Kidney capillary endothelial cell (primary cell): Measurements from ENCODE around the gene LIN52.

ENCODE experiments used
- DNase-seq: peaks from one replicate; pipeline ENCODE4 v3.0.0-alpha.2; 2018; ENCODE audit warnings: low spot score

LIN52 gene, protein sequence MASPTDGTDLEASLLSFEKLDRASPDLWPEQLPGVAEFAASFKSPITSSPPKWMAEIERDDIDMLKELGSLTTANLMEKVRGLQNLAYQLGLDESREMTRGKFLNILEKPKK

DNA sequence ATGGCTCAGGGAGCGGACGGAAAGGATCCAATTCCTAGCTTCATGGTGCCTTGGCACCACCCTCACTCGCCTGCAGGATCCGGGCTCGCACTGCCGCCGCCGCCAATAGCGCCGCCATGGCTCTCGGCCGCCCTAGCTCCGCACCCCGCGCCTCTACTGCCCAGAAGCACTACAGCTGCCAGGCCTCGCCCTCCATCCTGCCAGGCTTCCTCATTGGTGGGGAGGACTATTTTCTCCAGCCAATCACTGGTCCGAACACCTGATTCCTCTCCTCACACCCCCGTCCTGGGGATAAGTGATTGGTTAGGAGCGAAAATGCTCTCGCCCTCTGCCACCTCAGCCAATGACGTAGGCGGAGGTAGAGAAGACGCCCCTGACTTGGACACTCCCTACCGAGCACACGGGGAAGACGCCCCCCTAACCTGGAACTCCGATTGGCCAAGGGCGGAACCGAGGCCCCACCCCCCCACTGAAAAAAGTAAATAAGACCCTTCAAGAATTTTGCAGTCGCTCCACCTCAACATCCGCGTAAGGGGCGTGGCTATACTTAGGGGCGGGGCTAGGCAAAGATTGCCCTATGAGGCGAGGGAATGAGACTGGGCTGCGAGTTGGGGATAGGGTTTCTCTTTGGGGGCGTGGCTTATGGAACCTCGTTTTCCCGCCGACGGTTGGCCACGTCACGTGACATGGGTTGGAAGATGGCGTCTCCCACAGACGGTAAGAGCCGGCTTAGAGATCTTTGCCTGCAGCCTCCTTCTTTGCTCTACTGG, at the start of gene LIN52, which contains the start of gene ALDH6A1:
Gene LIN52, plus strand, starts transcription at position 680 of the 770 bp plus-strand sequence. Its CDS starts 19 bp downstream, at position 699.
Gene ALDH6A1, minus strand, starts transcription at position 177 of the 770 bp plus-strand sequence. Its CDS starts 59 bp downstream, at position 118.
- peak; percentile 99 for DNase-seq

DNA sequence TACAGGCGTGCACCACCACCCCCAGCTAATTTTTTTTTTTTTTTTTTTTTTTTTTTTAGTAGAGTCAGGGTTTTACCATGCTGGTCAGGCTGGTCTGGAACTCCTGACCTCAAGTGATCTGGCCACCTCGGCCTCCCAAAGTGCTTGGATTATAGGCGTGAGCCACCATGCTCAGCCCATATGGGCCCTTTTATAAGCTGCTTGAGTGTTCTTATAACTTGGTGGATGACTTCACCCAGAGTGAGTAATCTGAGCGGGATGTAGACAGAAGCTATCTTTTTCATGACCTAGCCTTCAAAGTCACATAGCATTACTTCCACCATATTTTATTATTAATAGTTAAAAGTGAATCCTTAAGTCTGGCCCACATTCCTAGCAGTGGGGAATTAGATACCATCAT, 49.2 kb upstream of the LIN52 start:
- no peak for DNase-seq

DNA sequence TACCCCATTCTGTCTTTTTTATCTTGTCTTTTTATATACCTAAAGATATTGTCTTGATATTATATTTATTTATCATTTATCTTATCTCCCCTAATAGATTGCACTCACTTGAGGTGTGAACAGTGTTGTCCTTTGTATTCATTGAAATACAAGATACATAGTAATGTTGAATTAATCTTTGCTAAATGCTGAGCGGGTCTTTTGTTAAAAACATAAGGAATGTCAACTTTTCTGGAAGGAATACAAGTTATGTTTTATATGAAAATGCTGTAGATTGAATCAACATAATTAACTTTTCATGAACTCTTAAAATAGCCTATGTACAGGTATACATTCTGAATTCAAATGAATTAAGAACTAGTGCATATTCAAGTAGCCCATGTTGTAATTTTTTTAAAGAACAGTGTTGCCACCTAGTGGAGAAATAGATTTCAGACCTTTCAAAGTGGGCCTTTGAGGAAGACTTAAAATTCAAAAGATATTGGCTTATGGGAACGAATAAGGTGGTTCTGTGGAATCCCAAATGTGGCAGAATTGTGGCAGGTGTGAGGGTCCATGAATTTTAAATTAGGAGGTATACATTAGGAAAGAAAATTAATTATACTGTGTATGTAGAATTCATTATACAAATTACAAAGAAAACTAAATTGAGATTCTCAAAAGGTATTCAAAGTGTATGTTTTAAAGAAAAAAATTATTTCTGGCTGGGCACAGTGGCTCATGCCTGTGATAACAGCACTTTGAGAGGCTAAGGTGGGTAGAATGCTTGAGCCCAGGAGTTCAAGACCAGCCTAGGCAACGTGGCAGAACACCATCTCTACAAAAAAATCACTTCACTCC, 46.5 kb upstream of the LIN52 start:
- peak; percentile 45 for DNase-seq

DNA sequence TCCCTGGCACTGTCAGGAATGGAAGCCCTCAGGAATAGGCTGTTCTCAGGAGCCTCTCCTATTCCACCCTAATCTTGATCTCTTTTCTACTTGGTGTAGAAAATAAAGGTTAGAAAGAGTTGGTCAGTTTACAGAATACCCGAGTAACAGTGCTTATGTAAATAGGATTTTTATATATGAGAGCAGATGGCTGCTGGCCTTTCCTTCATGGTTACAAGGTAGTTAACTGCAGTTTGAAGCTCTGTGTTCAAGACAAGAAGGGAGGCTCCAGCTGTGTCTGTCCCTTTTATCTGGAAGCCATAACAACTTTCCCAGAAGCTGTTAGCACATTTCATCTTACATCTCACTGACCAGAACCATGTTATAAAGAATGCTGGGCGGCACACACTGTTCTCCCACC, 42.5 kb upstream of the LIN52 start:
- no peak for DNase-seq

DNA sequence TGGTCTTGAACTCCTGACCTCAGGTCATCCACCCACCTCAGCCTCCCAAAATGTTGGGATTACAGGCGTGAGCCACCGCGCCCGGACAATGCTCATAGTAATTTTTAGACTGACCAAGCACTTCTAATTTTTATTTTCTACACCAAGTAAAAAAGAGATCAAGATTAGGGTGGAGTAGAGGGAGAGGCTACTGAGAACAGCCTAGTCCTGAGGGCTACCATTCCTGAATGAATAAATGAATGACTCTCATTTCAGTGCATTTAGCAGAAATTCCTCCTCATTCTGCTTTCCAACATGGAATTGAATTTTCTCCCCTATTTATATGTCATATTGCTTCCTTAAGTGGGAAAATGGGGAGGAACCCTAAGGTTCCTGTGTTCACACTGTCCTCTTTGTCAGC, 39.2 kb upstream of the LIN52 start:
- DNase-seq, result no peak

DNA sequence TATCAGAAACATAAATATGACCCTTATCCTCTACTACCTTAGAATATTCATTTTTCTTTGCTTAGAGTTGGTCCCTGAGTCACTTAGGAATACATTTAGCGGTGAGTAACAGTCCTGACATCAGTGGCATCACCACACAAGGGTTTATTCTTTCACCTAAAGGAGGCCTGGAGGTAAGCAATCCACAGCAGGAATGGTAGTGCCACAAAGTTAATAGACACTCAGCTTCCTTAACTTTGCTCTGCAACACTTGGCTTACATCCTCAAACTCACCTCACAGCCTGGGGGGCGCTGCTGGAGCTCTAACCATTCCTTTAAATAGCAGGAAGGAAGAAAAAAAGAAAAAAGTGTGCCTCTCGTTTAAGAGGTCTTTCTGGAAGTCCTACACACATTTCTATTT, 36.5 kb upstream of the LIN52 start:
- no peak for DNase-seq

DNA sequence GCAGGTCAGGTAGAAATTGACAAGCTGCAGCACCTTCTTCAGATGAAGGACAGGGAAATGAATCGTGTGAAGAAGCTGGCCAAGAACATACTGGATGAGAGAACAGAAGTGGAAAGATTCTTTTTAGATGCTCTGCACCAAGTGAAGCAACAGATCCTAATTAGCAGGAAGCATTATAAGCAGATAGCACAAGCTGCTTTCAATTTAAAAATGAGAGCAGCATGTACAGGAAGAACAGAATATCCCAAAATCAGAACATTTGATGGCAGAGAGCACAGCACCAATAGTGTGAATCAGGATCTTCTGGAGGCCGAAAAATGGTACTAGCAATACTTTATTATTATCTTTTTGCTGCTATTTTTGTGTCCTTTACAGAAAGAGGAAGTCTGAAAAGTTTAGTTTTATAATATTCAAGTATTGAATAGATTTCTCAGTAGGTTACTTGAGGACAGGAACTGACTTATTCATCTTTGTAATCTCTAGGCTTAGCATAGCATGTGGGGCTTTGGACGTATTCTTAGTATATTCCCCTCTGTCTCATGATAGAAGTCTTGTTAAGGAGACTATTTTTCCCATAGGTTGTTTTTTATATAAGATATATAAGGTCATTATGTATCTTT, 34.8 kb upstream of the LIN52 start:
- no peak for DNase-seq

DNA sequence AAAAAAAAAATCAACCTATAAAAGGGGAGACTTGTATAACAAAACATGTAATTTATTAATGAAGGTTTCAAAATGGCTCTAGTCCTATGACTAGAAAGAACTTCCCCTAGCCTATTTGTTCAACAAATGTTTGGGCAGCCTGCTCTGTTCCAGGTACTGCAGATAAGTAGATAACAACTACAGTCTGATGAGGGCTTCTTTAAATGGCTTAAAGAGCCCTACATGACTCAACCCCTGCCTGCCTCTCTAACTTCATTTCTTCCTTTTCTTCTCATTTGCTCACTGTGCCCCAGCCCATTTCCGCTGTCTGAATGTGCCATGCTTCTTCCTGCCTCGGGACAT, 22.0 kb upstream of the LIN52 start:
- no peak for DNase-seq

DNA sequence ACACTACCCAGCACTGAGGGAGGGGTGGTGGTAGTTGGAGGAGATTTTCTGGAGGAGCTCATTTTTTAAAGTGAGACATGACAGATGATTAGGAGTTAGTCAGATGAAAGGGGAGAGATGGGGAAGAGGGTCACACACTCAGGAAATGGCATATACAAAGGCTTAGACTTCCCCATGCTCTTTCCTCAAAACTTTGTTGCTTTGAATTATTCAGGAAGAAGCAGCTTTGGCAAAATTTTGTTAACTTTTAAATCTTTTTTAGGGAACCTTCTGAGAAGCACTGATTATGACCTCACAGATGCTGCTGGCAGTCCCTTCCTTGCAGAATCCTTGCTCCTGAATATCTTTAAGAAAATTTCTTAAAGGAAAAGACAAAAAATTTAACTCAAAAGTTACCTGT, 20.3 kb upstream of the LIN52 start:
- no peak for DNase-seq

DNA sequence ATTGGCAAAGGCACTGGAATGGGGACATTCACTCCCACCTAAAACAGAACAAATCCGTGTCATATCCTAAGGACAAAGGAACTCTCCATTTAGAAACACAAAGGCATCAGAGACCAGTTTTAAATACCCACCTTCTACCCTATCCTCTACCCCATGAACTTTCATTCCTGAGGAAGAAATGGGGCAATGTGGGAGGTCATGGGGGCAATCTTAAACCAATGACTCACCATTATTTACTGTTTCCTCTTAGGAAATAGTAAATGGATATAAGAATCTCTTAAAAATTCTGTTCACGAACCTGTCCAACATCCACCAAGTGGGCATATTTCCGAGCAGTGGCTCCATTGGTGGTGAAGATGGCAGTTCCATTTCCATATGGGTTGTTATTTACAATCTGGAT, 19.9 kb upstream of the LIN52 start:
- DNase-seq, result no peak

DNA sequence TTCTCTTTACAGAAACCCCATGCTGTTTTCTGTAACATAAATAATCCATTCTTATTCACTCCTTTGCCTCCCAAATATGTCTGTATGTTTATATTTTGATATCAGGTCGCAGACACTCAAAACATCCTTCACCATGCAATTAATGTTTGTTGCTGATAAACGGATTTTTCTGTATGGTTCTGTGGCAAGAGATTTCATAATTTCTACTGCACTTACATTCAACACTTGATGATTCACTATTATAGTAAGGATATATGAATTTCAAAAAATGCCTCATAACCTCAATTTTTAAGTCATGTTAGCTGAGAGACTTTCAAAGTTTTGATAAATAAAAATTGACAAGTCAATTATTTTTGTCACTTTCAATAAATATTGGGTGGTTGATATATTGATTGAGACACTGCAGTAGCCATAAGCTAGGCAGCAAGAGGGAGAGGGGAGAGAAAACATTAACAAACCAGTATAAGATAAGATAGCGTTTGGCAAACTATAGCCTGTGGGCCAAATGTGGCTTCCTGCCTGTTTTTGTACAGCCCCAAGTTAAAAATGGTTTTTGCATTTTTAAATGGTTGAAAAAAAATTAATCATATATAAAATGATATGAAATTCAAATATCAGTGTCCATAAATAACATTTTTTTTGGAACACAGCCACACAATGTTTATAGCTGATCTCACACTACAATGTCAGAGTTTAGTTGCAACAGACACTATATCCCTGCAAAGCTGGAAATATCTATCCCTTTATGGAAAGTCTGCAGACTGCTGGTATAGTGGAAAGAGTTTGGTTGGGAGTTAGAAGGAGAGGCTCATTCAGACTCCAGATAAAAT, 18.8 kb upstream of the LIN52 start:
- no peak for DNase-seq

DNA sequence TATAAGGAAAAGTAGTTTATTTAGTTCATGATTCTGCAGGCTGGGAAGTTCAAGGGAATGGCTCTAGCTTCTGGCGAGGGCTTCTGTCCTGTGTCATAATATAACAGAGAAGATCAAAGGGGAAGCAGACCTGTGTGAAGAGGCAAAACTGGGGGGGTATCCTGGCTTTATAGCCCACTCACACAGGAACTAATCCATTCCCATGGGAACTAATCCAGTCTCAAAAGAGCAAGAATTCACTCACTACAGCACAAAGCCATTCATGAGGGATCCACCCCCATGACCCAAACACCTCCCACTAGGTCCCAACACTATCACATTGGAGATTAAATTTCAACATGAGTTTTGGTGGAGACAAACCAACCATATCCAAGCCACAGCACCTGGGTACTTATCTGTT, 7.4 kb upstream of the LIN52 start:
- DNase-seq, result no peak

DNA sequence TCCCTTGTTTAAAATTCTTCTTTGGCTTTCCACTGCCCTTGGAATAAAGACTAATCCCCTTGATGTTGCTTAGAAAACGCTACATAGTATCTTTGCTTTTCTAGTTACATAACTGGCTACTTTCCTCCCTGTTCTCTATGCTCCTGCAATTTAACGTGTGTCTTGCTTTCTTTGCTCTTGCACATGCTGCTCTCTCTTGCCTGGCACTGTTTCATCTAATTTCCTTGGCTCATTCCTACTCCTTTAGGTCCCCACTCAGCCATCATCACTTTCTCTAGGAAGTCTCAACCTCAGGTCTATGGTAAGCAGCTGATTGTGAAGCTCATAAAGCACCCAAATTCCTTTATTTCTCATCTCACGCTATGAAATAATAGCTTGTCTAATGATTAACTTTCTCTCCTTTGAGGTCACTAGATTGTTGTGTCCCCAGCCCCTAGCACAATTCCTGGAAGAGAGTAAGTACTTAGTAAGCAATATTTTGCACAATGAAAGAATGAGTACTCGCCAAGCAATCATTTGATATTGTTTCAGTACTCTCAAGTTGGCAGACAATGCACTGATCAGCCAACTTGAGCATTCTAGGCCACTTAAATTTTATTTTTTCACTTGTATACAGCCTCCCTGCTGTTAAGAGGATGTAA, 3.8 kb upstream of the LIN52 start:
- DNase-seq, result peak; percentile 55

DNA sequence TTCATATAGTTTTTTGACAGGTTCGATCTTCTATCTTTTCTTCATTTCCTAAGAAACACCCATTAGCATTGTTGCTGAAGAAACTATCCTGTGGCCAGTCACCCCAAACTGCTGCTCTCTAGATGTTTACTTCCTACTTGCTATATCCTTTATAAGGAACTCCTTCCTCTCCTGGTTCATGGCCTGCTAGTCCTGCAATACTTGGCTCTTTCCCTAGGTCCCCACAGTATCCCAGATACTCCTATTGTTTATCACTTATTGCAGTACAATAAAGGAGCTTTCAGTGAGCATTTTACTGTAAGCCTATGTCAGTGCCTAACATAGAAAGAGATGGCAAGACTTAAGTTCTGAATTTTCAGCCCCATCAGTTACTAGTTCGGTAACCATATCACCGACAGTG, 3.3 kb upstream of the LIN52 start:
- no peak for DNase-seq

DNA sequence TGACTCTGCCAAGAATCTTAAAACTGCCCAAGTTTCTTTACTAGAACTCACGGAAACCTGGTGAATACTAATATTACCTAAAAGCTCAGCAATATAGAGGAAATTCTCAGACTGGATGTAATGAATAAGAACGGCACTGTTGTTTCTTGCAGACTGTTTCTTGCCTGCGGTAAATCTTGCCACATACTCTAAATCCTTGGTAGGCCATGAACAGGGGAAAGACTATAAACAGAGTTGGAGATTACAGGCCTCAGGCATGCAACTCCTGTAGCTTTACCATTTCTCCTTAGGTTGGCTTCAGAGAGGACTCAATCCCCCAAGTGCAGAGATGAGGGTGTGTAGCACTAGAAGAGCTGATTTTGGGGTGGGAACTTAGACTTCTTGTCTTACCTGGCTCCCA, 1.6 kb upstream of the LIN52 start:
- no peak for DNase-seq

DNA sequence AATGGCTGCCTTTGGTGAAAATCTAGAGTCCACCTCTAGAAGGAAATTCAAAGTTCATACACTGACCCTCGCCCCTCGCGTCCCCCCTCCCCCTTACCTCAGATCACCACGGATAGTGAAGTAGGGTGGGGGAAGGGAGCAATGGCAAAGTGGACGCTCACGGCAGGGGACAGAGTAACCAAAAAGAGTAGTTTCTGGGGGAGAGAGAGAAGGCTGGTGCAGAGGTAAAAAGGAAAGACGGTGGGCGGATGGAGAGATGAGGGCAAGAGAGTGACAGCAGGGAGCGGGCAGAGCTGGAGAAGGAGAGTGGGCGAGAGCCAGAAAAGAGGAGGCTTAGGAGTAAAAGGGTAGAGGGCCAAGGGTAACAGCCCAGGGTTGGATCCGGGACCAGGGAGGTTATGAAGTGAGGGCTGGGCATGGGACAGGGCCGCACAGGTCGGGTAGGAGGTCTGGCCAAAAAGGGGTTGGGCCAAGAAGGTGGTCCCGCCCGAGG, 926 bp upstream of the LIN52 start:
- DNase-seq, result no peak

DNA sequence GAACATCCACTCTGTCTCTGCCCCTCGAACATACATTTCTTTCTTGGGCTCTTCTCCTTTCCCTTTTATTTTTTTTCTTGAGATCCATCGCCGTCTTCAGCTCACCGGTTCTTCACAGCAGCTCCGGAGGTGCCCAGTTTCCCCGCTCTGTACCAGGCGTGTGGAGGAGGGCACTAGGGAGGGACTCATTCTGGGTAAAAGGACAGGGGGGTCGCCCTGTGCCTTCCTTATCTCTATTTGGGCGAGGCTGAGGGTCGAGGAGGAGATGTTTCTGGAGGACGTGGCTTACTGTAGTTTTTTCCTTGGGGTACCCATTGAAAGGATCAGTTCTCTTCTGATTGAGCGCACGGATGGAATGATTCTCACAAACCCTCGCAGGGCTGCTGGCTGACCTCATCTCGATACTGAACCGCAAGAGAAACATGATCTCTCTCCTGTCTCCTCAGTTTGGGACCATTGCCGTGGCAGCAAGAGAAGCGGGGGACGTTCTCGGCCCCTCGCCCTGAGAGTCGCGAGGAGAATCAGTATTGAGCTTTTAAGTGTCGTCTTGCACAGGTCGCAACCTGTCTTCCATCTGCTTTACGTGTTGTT, 386 bp downstream of the LIN52 start:
- no peak for DNase-seq

DNA sequence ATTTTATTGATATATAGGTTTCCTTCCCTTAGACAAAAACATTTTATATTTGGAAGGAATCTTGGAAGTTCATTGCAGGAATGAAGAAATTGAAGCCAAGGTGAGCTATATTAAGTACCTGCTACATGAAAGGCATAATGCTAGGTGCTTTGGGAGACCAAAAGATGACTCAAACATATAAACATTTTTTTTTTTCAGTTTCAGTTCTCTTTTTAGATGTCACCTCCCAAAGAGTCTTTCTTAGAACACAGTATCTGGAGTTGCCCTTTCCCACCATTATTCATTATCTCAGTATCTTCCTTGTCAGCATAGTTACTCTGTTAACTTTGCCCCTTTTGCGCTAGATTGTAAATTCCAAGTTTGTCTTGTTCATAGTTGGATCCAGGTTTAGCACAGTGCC, 1.1 kb downstream of the LIN52 start:
- no peak for DNase-seq

DNA sequence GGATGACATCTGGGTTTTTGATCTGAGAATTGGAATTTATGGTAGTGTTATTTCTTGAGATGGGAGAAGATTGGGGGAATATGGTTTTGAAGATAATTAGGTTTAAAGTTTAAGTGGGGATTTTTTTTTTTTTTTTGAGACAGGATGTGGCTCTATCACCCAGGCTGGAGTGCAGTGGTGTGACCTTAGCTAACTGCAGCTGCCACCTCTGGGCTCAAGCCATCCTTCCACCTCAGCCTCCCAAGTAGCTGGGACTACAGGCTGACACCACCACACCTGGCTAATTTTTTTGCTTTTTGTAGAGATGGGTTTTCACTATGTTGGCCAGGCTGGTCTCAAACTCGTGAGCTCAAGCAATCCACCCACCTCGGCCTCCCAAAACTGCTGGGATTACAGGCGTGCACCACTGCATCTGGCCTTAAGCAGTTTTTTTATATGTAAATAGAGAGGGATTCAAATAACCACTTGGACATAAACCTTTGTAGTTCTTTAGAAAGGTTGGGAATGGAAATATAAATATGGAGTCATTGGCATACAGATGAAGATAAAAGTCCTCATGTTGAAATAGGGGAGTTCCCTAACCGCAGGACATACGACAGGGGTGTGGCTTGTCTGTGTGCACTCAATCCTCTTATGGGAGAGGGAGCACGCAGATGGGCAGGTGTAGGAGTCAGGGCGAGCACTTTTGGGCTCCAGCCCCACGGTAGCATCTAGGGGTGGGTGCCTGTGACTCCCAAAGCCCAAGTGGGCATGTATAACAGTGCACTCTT, 4.7 kb downstream of the LIN52 start:
- no peak for DNase-seq

DNA sequence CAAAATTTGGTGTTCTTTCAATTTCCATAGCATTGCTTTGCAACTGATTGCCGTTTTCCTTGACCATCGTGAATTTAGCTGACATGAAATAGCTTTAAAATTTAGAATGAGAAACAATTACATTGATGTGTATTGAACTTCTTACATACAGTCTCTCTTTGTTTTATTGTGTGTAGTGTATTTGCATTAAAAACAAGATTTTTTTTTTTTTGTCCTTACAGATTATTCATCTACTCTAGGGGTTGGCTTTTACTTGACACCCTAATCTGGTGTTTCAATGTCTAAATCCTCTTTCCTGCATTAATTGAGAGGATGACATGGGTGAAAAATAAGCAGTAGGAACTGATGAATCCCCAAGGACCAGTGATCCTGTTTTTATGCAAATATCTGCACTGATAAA, 20.6 kb downstream of the LIN52 start:
- no peak for DNase-seq
